ENCODE results near the gene COL5A2. TPM values are rescaled to one million over a fixed set of nuclear protein-coding genes. Genes with fewer than 3 reads are reported as not detected.

Gene COL5A2
- total RNA-seq, 3 donors from 2014 or later = 4.5 to 58.5 (median 31.8) TPM

GRCh38 chr2:189155795-189156194 lies 23.8 kb downstream of the COL5A2 start:
- Histone ChIP-seq H3K4me1 (ENCODE audit: low read depth) (no peaks in the 10 kb centered on the region), H3K36me3 (ENCODE audit: low read depth) (no peaks in the 10 kb centered on the region), H3K9me3 (no peaks in the 10 kb centered on the region), H3K4me3 (no peak overlapping the region)
- TF ChIP-seq CTCF (IDR thresholded peaks at IDR 0.05) = no peak
- intact Hi-C loops (cut with DNase I, micrococcal nuclease) = no loop called here
- DNase-seq (no peak), ATAC-seq (no peak)

- H3K4me1 ChIP-seq (ENCODE audit: low read depth) = no peaks in the 10 kb centered on the region
- intact Hi-C loops (cut with DNase I, micrococcal nuclease) = no loop called here
- no peak for ATAC-seq
- H3K9me3 ChIP-seq = no peaks in the 10 kb centered on the region
- TF ChIP-seq CTCF (IDR thresholded peaks at IDR 0.05) = no peak
- DNase-seq = no peak
- H3K4me3 ChIP-seq = no peak overlapping the region
- H3K36me3 ChIP-seq (ENCODE audit: low read depth) = no peaks in the 10 kb centered on the region
Measured at GRCh38 chr2:189153619-189154018, 25.9 kb downstream of the COL5A2 start.

GRCh38 chr2:189152483-189152882 lies 27.1 kb downstream of the COL5A2 start:
- DNase-seq = no peak
- Histone ChIP-seq H3K4me1 (ENCODE audit: low read depth) (no peaks in the 10 kb centered on the region), H3K9me3 (no peaks in the 10 kb centered on the region), H3K4me3 (no peak overlapping the region), H3K36me3 (ENCODE audit: low read depth) (no peaks in the 10 kb centered on the region)
- intact Hi-C loops (cut with DNase I, micrococcal nuclease) = no loop called here
- no peak for ATAC-seq
- no peak for TF ChIP-seq CTCF (IDR thresholded peaks at IDR 0.05)

- no peak for TF ChIP-seq CTCF (IDR thresholded peaks at IDR 0.05)
- no peaks in the 10 kb centered on the region for H3K4me1 ChIP-seq (ENCODE audit: low read depth)
- no peak overlapping the region for H3K4me3 ChIP-seq
- H3K36me3 ChIP-seq (ENCODE audit: low read depth) = no peaks in the 10 kb centered on the region
- intact Hi-C loops (cut with DNase I, micrococcal nuclease) = no loop called here
- ATAC-seq (no peak), DNase-seq (no peak)
- no peaks in the 10 kb centered on the region for H3K9me3 ChIP-seq
Measured at GRCh38 chr2:189151906-189152305, 27.7 kb downstream of the COL5A2 start.

- no peak overlapping the region for H3K4me3 ChIP-seq
- ATAC-seq (no peak), DNase-seq (no peak)
- no peaks in the 10 kb centered on the region for H3K4me1 ChIP-seq (ENCODE audit: low read depth)
- no peaks in the 10 kb centered on the region for H3K9me3 ChIP-seq
- intact Hi-C loops (cut with DNase I, micrococcal nuclease) = no loop called here
- TF ChIP-seq CTCF (IDR thresholded peaks at IDR 0.05) = no peak
- H3K36me3 ChIP-seq (ENCODE audit: low read depth) = no peaks in the 10 kb centered on the region
Measured at GRCh38 chr2:189150033-189150432, 29.5 kb downstream of the COL5A2 start.

GRCh38 chr2:189147989-189148388 lies 31.6 kb downstream of the COL5A2 start:
- intact Hi-C loops (cut with DNase I, micrococcal nuclease) = no loop called here

More at GRCh38 chr2:189147989-189148388, 31.6 kb downstream of the COL5A2 start:
- no peak for DNase-seq
- no peaks in the 10 kb centered on the region for H3K4me1 ChIP-seq (ENCODE audit: low read depth)
- no peak overlapping the region for H3K4me3 ChIP-seq
- ATAC-seq = no peak
- no peaks in the 10 kb centered on the region for H3K9me3 ChIP-seq
- no peaks in the 10 kb centered on the region for H3K36me3 ChIP-seq (ENCODE audit: low read depth)
- no peak for TF ChIP-seq CTCF (IDR thresholded peaks at IDR 0.05)

All from mucosa of descending colon (tissue), 3 donors.